ENCODE data around the gene SOHLH1.

DNA sequence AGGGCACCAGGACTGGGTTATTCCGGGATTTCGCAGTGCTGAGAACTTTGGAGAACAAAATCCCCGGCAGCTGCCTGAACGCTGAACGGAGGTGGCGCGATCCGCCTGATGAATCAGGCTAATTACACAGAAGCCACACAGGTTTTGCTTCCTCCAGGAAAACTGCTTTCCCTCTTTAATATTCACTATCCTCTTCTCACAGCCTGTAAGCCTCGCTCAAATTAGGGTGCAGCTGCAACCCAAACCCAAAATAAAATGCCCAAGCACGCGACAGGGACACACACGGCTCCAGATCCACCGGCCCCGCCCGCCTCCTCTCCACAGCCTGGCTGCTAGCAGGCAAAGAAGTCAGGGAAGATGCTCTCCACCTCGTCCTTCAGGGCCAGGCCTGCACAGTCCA is 6.0 kb downstream of the SOHLH1 start:
- TF ChIP-seq, protein P1, sequence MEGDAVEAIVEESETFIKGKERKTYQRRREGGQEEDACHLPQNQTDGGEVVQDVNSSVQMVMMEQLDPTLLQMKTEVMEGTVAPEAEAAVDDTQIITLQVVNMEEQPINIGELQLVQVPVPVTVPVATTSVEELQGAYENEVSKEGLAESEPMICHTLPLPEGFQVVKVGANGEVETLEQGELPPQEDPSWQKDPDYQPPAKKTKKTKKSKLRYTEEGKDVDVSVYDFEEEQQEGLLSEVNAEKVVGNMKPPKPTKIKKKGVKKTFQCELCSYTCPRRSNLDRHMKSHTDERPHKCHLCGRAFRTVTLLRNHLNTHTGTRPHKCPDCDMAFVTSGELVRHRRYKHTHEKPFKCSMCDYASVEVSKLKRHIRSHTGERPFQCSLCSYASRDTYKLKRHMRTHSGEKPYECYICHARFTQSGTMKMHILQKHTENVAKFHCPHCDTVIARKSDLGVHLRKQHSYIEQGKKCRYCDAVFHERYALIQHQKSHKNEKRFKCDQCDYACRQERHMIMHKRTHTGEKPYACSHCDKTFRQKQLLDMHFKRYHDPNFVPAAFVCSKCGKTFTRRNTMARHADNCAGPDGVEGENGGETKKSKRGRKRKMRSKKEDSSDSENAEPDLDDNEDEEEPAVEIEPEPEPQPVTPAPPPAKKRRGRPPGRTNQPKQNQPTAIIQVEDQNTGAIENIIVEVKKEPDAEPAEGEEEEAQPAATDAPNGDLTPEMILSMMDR (IDR thresholded peaks at IDR 0.05; ENCODE audit: insufficient read depth, low read length, poor library complexity, severe bottlenecking): no peak
- TF ChIP-seq EZH2phosphoT487 (conservative IDR thresholded peaks at IDR 0.05; ENCODE audit: low read length): no peak
